Caco-2 (cell line): ENCODE measurements around the gene MORC2. TPM values are rescaled to one million over a fixed set of nuclear protein-coding genes. Genes with fewer than 3 reads are reported as not detected.

Source experiments
- BruUV-seq: library from RNA; stranded (reverse); fragments of 400-500 nt; replicated peaks from 2 replicates; lab custom pipeline; 2021; lab: Mats Ljungman, UMichigan
- CTCF ChIA-PET: fragments of 300-600 bp; sonication (Branson Sonifier 250); formaldehyde crosslinking; loops from one replicate; lab custom pipeline; 2022; ENCODE audit warnings: antibody characterized with exemption; lab: Charles Lee
- POLR2A ChIA-PET: fragments of 300-600 bp; sonication (Branson Sonifier 250); formaldehyde crosslinking; loops from one replicate; lab custom pipeline; 2022; ENCODE audit warnings: antibody characterized with exemption; lab: Charles Lee
- DNase-seq, 2 experiments: peaks; one replicate each; pipeline versions ENCODE4 v3.0.0 to v3.0.0-alpha.2; 2020 to 2022
- H3K27me3 ChIP-seq: replicated peaks from 2 replicates; pipeline ENCODE4 v1.6.0; 2011; ENCODE audit warnings: low read length; ENCODE audit not compliant: control insufficient read depth, insufficient read depth
- H3K36me3 ChIP-seq: 2 replicates; pipeline ENCODE4 v1.5.1; 2011; ENCODE audit warnings: low read length; ENCODE audit not compliant: control insufficient read depth, insufficient read depth
- H3K4me1 ChIP-seq: fragments of 250-450 bp; sonication (Bioruptor Pico); 2 replicates; pipeline ENCODE4 v1.5.1; 2020; ENCODE audit warnings: mild to moderate bottlenecking
- H3K4me3 ChIP-seq: 2 replicates; pipeline ENCODE4 v1.5.1; 2011; ENCODE audit warnings: low read depth, mild to moderate bottlenecking, control low read depth, low read length
- H3K9me3 ChIP-seq: fragments of 250-450 bp; sonication (Bioruptor Pico); 2 replicates; pipeline ENCODE4 v1.5.1; 2020; ENCODE audit warnings: mild to moderate bottlenecking, moderate library complexity
- H3K27ac Mint-ChIP-seq: one replicate; pipeline ENCODE4 v1.8.0; 2022; ENCODE audit warnings: mixed read lengths; ENCODE audit not compliant: unreplicated experiment
- H3K27me3 Mint-ChIP-seq: one replicate; pipeline ENCODE4 v1.8.0; 2022; ENCODE audit warnings: mixed read lengths; ENCODE audit not compliant: insufficient read depth, unreplicated experiment
- H3K36me3 Mint-ChIP-seq: one replicate; pipeline ENCODE4 v1.8.0; 2022; ENCODE audit warnings: mild to moderate bottlenecking, mixed read lengths; ENCODE audit not compliant: insufficient read depth, unreplicated experiment
- H3K4me1 Mint-ChIP-seq: one replicate; pipeline ENCODE4 v1.8.0; 2022; ENCODE audit warnings: low read depth, mixed read lengths; ENCODE audit not compliant: unreplicated experiment
- H3K4me3 Mint-ChIP-seq: one replicate; pipeline ENCODE4 v1.8.0; 2022; ENCODE audit warnings: mild to moderate bottlenecking, moderate library complexity, mixed read lengths; ENCODE audit not compliant: unreplicated experiment
- H3K9me3 Mint-ChIP-seq: one replicate; pipeline ENCODE4 v1.8.0; 2022; ENCODE audit warnings: mixed read lengths; ENCODE audit not compliant: unreplicated experiment
- CTCF ChIP-seq, 2 experiments: fragments of 200-600 bp in 1 of 2; IDR thresholded peaks; 1 replicate in 1 of 2; 2 replicates in 1 of 2; pipeline versions ENCODE4 v1.5.1 to v1.8.0; 2011 to 2022; ENCODE audit warnings: antibody characterized with exemption in 1 of 2, control low read depth in 1 of 2, inconsistent platforms in 1 of 2, low read depth in 1 of 2, low read length in 1 of 2, mild to moderate bottlenecking in 1 of 2, moderate library complexity in 1 of 2; ENCODE audit not compliant: insufficient read depth in 1 of 2, severe bottlenecking in 1 of 2, unreplicated experiment in 1 of 2
- intact Hi-C: fragments of 100-400 bp; cut with micrococcal nuclease; formaldehyde crosslinking; loops from one replicate; pipeline ENCODE4 v1.10.0; 2022; ENCODE audit not compliant: unreplicated experiment
- total RNA-seq: library from RNA; stranded (reverse); gene quantifications from 2 replicates; pipeline ENCODE4 v1.2.3, GENCODE V29; 2022

Gene MORC2
- total RNA-seq, 1 experiment from 2014 or later: 49.9 TPM

GRCh38 chr22:30894371-30894740 is 74.2 kb downstream of the MORC2 start:
- H3K4me3 Mint-ChIP-seq: no peak overlapping the region
- intact Hi-C loops: no loop called here
- Histone ChIP-seq H3K9me3 (no peaks in the 10 kb centered on the region), H3K4me1 (no peaks in the 10 kb centered on the region), H3K4me3 (no peak overlapping the region), H3K27me3 (no peaks in the 10 kb centered on the region), H3K36me3 (no peaks in the 10 kb centered on the region; the same call in none of the 2 replicates)
- H3K27me3 Mint-ChIP-seq: no peaks in the 10 kb centered on the region
- no peaks in the 10 kb centered on the region for H3K9me3 Mint-ChIP-seq
- ChIA-PET CTCF (no interaction called here), POLR2A (interaction anchor here (0.6 kb wide), 1 partner anchor 406 kb away, joined by 4 read pairs; no protein-coding TSS in a partner anchor)
- DNase-seq: no peak
- no peaks in the 10 kb centered on the region for H3K4me1 Mint-ChIP-seq
- peaks cover 25% of the 10 kb centered on the region for H3K36me3 Mint-ChIP-seq
- H3K27ac Mint-ChIP-seq: no peak overlapping the region
- BruUV-seq: no TSS peak
- TF ChIP-seq CTCF (IDR thresholded peaks at IDR 0.05; ENCODE audit: insufficient read depth in 1 of 2, low read depth in 1 of 2, low read length in 1 of 2, severe bottlenecking in 1 of 2, unreplicated experiment in 1 of 2): no peak

- H3K36me3 Mint-ChIP-seq: peaks cover 25% of the 10 kb centered on the region
- H3K4me1 ChIP-seq: no peaks in the 10 kb centered on the region
- intact Hi-C loops: no loop called here
- H3K27ac Mint-ChIP-seq: no peak overlapping the region
- no peaks in the 10 kb centered on the region for H3K27me3 Mint-ChIP-seq
- H3K36me3 ChIP-seq: no peaks in the 10 kb centered on the region; the same call in none of the 2 replicates
- H3K4me3 Mint-ChIP-seq: no peak overlapping the region
- no peaks in the 10 kb centered on the region for H3K9me3 ChIP-seq
- H3K4me3 ChIP-seq: no peak overlapping the region
- POLR2A ChIA-PET: no interaction called here
- CTCF ChIA-PET: no interaction called here
- BruUV-seq: no TSS peak
- H3K4me1 Mint-ChIP-seq: no peaks in the 10 kb centered on the region
- H3K27me3 ChIP-seq: no peaks in the 10 kb centered on the region
- TF ChIP-seq CTCF (IDR thresholded peaks at IDR 0.05; ENCODE audit: insufficient read depth in 1 of 2, low read depth in 1 of 2, low read length in 1 of 2, severe bottlenecking in 1 of 2, unreplicated experiment in 1 of 2): no peak
- H3K9me3 Mint-ChIP-seq: no peaks in the 10 kb centered on the region
- DNase-seq: no peak
These were observed 74.9 kb downstream of the MORC2 start for GRCh38 chr22:30893434-30894370.

- no peaks in the 10 kb centered on the region for H3K4me1 Mint-ChIP-seq
- BruUV-seq: no TSS peak
- Histone ChIP-seq H3K36me3 (no peaks in the 10 kb centered on the region; the same call in none of the 2 replicates), H3K4me3 (no peak overlapping the region), H3K27me3 (no peaks in the 10 kb centered on the region), H3K4me1 (no peaks in the 10 kb centered on the region), H3K9me3 (no peaks in the 10 kb centered on the region)
- TF ChIP-seq CTCF (IDR thresholded peaks at IDR 0.05; ENCODE audit: insufficient read depth in 1 of 2, low read depth in 1 of 2, low read length in 1 of 2, severe bottlenecking in 1 of 2, unreplicated experiment in 1 of 2): no peak
- no peak overlapping the region for H3K4me3 Mint-ChIP-seq
- no peaks in the 10 kb centered on the region for H3K9me3 Mint-ChIP-seq
- ChIA-PET POLR2A (no interaction called here), CTCF (no interaction called here)
- no peak overlapping the region for H3K27ac Mint-ChIP-seq
- peaks cover 25% of the 10 kb centered on the region for H3K36me3 Mint-ChIP-seq
- no peak for DNase-seq
- H3K27me3 Mint-ChIP-seq: no peaks in the 10 kb centered on the region
- intact Hi-C loops: no loop called here
These were observed 75.8 kb downstream of the MORC2 start for GRCh38 chr22:30892731-30893221.
